ENCODE measurements around the gene TMPRSS11B. TPM values are rescaled to one million over a fixed set of nuclear protein-coding genes. Genes with fewer than 3 reads are reported as not detected.

TMPRSS11B gene
- total RNA-seq, 1 donor from 2014 or later: not detected

DNA sequence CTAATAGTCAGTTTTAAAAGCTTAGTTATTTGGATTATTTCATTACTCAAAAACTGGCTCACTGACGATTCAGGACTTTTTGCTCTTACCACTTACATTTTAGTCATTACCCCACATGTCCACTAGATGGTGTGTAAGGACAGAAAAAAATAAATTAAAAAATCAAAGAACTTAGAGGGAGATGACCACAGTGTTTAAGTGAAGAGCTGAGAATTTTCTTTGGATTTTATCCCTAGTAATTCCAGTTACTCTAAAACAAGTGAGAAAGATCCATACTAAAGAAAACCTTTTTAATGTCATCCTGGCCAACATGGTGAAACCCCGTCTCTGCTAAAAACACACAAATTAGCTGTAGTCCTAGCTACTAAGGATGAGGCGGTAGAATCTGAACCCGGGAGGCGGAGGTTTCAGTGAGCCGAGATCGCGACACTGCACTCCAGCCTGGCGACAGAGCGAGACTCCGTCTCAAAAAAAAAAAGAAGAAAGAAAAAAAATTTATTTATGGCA, 26.4 kb upstream of the TMPRSS11B start:
- H3K4me3 Mint-ChIP-seq: peak overlapping the region; percentile 87
- TF ChIP-seq, protein P1, sequence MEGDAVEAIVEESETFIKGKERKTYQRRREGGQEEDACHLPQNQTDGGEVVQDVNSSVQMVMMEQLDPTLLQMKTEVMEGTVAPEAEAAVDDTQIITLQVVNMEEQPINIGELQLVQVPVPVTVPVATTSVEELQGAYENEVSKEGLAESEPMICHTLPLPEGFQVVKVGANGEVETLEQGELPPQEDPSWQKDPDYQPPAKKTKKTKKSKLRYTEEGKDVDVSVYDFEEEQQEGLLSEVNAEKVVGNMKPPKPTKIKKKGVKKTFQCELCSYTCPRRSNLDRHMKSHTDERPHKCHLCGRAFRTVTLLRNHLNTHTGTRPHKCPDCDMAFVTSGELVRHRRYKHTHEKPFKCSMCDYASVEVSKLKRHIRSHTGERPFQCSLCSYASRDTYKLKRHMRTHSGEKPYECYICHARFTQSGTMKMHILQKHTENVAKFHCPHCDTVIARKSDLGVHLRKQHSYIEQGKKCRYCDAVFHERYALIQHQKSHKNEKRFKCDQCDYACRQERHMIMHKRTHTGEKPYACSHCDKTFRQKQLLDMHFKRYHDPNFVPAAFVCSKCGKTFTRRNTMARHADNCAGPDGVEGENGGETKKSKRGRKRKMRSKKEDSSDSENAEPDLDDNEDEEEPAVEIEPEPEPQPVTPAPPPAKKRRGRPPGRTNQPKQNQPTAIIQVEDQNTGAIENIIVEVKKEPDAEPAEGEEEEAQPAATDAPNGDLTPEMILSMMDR (conservative IDR thresholded peaks at IDR 0.05): peak; percentile 79
- peak; percentile 13 for DNase-seq (ENCODE audit: low read depth, low spot score)
- H3K9me3 Mint-ChIP-seq: no peaks in the 10 kb centered on the region
- no peaks in the 10 kb centered on the region for H3K27me3 Mint-ChIP-seq (ENCODE audit: low read depth)
- H3K27ac Mint-ChIP-seq (ENCODE audit: unreplicated experiment): no peak overlapping the region
- H3K4me1 Mint-ChIP-seq: peaks cover 13% of the 10 kb centered on the region
- H3K36me3 Mint-ChIP-seq (ENCODE audit: low read depth): no peaks in the 10 kb centered on the region

DNA sequence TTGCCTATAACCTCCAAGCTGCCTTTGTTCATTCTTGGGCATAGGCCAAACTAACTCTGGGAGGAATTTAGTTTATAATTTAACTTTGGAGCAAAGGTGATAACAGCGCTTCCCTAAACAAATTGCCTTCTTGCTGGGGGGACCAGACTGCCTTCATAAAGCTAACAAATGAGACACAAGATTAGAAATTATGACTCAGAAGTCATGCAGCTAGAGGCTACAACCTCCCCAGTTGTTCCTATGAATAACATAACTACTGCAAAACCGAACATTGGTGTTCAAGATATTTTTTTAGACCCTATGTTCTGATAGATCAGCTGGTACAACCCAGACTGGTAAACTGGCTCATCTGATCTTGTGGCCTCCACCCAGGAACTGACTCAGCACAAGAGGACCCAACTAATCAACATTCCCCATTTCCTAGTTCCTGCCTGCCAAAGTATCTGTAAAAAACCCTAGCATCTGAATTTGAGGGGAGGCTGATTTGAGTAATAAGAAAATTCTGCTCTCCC, 22.0 kb upstream of the TMPRSS11B start:
- no peaks in the 10 kb centered on the region for H3K36me3 Mint-ChIP-seq (ENCODE audit: low read depth)
- DNase-seq (ENCODE audit: low read depth, low spot score): no peak
- peaks cover 8% of the 10 kb centered on the region for H3K4me1 Mint-ChIP-seq
- no peaks in the 10 kb centered on the region for H3K27me3 Mint-ChIP-seq (ENCODE audit: low read depth)
- TF ChIP-seq, protein P1 (conservative IDR thresholded peaks at IDR 0.05): no peak
- peaks cover 2% of the 10 kb centered on the region for H3K9me3 Mint-ChIP-seq
- no peak overlapping the region for H3K27ac Mint-ChIP-seq (ENCODE audit: unreplicated experiment)
- no peak overlapping the region for H3K4me3 Mint-ChIP-seq

DNA sequence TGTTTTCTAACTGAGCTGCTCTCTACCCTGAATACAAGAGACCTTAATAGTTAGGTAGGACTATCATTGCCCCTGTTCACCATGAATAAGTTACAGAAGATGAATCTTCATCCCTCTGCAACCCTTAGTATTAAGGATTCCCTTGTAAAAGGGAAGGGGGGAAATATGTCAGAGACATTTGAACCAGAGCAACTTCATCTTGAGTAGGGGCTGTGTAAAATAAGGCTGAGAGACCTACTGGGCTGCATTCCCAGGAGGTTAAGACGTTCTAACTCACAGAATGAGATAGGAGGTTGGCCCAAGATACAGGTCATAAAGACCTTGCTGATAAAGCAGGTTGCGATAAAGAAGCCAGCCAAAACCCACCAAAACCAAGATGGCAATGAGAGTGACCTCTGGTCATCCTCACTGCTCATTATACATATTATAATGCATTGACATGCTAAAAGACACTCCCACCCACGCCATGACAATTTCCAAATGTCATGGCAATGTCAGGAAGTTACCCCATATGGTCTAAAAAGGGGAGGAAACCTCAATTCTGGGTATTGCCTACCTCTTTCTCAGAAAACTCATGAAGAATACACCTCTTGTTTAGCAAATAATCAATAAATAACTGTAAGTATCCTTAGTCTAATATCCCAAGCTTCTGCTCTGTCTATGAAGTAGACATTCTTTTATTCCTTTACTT, 19.5 kb upstream of the TMPRSS11B start:
- H3K27me3 Mint-ChIP-seq (ENCODE audit: low read depth): no peaks in the 10 kb centered on the region
- H3K36me3 Mint-ChIP-seq (ENCODE audit: low read depth): no peaks in the 10 kb centered on the region
- H3K4me3 Mint-ChIP-seq: no peak overlapping the region
- H3K4me1 Mint-ChIP-seq: no peaks in the 10 kb centered on the region
- no peak for DNase-seq (ENCODE audit: low read depth, low spot score)
- no peak overlapping the region for H3K27ac Mint-ChIP-seq (ENCODE audit: unreplicated experiment)
- peaks cover 2% of the 10 kb centered on the region for H3K9me3 Mint-ChIP-seq
- TF ChIP-seq, protein P1 (conservative IDR thresholded peaks at IDR 0.05): no peak

DNA sequence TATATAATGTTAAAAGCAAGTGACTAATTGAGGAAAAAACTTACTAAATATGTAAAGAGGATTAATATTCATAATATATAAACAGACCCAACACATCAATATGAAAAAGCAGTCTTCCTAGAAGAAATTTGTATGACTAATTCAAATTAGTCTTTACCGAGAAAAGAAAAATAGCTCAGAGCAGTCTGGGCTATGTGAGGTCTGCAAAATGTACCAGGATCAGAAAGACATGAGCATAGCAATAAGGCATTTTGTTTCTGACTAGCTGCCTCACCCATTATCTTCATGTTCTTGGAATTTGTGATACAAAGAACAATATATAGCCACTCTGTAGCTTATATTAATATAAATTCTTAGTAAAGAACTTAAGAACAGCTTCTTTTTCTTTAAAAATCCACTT, 13.7 kb upstream of the TMPRSS11B start:
- no peaks in the 10 kb centered on the region for H3K36me3 Mint-ChIP-seq (ENCODE audit: low read depth)
- peaks cover 2% of the 10 kb centered on the region for H3K27me3 Mint-ChIP-seq (ENCODE audit: low read depth)
- H3K4me3 Mint-ChIP-seq: no peak overlapping the region
- no peaks in the 10 kb centered on the region for H3K4me1 Mint-ChIP-seq
- no peak for DNase-seq (ENCODE audit: low read depth, low spot score)
- TF ChIP-seq, protein P1 (conservative IDR thresholded peaks at IDR 0.05): no peak
- no peak overlapping the region for H3K27ac Mint-ChIP-seq (ENCODE audit: unreplicated experiment)
- H3K9me3 Mint-ChIP-seq: peaks cover 2% of the 10 kb centered on the region

DNA sequence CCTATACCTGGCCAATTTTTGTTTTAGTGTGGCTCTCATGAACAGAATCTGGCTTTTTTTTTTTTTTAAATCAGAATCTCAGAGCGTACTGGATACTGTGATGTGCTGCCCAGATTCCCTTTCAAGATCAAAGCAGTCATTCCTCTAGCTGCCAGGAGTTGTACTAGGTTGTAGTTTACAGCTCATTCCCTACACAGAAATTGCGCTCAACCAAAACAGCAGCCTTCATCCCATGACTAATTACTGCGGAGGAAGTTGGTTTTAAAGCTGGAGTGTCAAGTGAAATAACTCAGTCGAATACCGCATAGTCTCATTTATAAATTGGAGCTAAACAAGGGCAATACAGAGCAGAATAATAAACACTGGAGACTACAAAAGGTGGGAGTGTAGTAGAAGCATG, 12.2 kb upstream of the TMPRSS11B start:
- Mint-ChIP-seq H3K27me3 (ENCODE audit: low read depth) (peaks cover 2% of the 10 kb centered on the region), H3K4me1 (no peaks in the 10 kb centered on the region), H3K36me3 (ENCODE audit: low read depth) (no peaks in the 10 kb centered on the region), H3K4me3 (no peak overlapping the region), H3K27ac (ENCODE audit: unreplicated experiment) (no peak overlapping the region), H3K9me3 (no peaks in the 10 kb centered on the region)
- DNase-seq (ENCODE audit: low read depth, low spot score): no peak
- TF ChIP-seq, protein P1 (conservative IDR thresholded peaks at IDR 0.05): no peak
